GM04503 (cell line): ENCODE results near the gene SBNO2.

ENCODE experiments used
- DNase-seq: peaks from one replicate; pipeline ENCODE4 v3.0.0-alpha.2; 2012; ENCODE audit warnings: low read depth

SBNO2 gene

GRCh38 chr19:1105873-1106840 is 67.9 kb downstream of the SBNO2 start:
- no peak for DNase-seq

DNA sequence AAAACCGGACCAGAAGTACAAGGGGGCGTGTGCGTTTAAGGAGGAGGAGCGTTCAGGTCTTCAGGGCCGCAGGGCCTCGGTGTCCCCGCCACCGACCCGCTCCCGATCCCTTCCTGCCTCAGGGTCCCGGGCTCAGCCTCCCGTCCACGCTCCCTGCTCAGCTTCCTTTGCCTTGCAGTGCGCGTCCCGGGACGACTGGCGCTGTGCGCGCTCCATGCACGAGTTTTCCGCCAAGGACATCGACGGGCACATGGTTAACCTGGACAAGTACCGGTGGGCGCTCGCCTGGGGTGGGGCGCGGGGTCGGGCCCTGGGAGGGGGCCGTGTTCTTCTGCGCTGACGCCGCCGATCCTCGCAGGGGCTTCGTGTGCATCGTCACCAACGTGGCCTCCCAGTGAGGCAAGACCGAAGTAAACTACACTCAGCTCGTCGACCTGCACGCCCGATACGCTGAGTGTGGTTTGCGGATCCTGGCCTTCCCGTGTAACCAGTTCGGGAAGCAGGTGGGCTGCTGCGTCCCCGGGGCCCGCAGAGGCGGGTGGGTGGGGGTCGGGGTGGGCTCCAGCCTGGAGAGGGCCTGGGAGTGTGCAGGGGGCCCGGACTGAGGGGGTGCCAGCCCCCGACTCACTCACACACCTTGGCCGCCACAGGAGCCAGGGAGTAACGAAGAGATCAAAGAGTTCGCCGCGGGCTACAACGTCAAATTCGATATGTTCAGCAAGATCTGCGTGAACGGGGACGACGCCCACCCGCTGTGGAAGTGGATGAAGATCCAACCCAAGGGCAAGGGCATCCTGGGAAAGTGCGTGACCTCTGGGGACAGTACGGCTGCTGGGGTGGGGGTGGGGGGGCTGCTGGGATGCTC is 68.8 kb downstream of the SBNO2 start:
- DNase-seq: no peak

DNA sequence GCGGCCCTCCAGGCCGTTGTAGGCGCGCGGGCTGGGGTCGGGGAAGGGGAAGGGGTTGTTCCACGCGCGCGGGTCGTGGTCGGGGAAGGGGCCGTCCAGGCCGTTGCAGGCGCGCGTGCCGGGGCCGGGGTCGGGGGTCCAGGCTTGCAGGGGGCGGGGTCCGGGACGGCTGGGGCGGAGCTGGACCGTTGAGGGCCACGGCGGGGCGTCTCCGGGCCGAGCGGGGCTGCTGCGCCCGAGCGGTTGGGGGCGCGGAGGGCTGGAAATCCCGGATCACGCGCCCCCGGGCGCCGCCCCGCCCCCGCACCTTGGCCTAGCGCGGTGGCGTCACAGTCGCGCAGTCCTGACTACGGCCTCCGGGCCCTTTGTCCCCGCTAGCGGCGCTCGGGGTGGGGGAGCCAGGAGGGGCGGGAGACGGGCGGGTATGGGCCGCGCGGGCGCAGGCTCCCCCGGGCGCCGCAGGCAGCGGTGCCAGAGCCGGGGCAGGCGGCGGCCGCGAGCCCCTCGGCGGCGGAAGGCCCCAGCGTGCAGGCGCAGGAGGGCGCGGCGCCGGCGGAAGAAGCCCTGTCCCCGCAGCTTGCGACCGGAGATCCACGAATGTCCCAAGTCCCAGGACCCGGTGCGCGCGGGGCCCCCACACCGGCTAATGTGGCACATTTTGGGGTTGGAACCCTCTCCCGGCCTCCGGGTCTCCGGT is 69.6 kb downstream of the SBNO2 start:
- DNase-seq: no peak

DNA sequence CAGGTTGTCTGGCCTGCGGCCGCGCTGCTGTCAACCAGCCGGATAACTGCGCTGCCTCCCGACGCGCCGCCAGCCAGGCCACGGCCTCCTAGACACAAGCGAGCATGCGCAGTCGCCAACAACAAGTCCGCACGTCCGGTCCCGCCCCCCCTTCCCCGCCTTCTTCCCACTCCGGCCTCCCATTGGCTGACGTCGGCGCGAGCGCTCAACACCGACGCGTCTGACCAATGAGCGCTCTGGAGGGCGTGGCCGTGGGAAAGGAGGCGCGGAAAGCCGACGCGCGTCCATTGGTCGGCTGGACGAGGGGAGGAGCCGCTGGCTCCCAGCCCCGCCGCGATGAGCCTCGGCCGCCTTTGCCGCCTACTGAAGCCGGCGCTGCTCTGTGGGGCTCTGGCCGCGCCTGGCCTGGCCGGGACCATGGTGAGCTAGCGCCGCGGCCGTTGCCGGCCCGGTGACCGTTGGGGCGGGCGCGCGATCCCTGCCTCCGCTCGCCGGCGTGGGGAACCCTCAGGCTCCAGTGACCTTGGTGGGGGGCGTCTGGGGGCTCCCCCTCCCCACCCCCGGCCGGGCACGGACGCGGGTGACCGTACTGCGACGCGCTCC is 70.3 kb downstream of the SBNO2 start, which contains the start of gene GPX4:
Gene GPX4 (plus strand): TSS at position 287 of the 603 bp plus-strand sequence. CDS start 50 bp downstream, at position 337.
- DNase-seq: peak; percentile 91

DNA sequence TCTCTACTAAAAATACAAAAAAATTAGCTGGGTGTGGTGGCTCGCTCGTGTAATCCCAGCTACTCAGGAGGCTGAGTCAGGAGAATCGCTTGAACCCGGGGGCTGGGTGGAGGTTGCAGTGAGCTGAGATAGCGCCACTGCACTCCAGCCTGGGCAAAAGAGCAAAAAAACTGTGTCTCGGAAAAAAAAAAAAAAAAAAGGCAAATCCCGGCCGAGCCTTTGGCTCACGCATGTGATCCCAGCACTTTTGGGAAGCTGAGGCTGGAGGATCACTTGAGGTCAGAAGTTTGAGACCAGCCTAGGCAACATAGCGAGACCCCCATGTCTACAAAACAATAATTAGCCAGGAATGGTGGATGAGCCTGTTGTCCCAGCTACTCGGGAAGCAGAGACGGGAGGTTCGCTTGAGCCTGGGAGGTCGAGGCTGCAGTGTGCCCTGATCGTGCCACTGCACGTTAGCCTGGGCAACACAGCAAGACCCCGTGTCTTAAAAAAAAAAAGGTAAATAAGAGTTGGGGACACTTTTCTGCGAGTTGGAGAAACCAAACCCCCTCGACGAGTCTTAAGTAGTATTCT is 70.8 kb downstream of the SBNO2 start:
- DNase-seq: no peak

- peak; percentile 98 for DNase-seq
These were observed 71.5 kb downstream of the SBNO2 start for GRCh38 chr19:1102407-1103131.

- no peak for DNase-seq
These were observed 72.8 kb downstream of the SBNO2 start for GRCh38 chr19:1101337-1101698.

DNA sequence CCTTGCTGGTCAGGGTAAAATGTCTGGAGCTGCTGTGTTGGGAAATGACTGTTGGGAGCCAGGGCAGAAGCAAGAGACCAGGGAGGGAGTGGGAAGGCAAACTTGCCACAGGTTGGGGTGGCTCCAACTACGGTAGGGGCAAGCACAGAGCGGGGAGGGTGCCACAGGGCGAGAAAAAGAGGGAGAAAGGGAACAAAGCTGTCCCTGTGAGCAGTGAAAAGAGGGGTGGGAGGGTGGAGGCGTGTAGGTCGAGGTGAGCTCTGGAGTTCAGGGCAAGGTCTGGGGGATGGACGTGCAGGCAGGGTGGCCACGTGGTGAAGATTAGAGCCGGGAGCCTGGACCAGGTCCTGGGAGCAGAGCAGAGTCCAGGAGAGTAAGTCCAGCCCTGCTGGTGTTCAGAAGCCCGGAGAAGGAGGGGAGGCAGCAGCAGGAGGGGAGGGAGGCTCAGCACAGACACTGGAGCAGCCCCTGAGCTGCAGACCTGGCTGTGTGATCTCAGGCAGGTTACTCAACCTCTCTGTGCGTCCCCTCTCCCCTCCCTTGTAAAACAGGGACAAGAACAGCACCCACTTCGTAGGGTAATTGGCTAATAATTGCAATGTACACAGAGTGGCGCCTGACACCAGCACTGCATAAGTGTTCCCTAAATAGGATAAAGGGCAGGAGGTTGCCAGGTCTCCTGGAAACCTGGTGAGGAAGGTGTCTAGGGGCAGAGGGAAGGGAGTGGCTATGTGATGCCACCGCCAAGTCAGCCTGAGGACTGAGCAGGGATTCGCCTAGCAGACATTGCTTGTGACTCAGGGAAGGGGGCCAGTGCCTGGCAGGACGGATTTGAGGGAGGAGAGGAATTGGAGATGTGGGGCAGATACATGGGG is 75.7 kb downstream of the SBNO2 start:
- DNase-seq: no peak

DNA sequence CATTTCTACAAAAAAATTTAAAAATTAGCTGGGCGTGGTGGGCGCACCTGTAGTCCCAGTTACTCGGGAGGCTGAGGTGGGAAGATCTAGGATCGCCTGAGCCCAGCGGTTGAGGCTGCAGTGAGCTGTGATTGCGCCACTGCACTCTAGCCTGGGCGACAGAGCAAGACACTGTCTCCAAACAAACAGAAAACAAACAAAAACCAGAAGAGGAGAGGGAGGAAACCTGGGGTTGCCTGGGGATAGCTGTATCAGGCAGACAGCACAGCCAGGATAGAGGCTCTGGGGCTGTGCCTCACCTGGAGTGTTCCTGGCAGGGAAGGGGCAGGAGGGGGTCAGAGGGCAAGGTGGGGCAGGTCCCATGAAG is 76.3 kb downstream of the SBNO2 start:
- no peak for DNase-seq

DNA sequence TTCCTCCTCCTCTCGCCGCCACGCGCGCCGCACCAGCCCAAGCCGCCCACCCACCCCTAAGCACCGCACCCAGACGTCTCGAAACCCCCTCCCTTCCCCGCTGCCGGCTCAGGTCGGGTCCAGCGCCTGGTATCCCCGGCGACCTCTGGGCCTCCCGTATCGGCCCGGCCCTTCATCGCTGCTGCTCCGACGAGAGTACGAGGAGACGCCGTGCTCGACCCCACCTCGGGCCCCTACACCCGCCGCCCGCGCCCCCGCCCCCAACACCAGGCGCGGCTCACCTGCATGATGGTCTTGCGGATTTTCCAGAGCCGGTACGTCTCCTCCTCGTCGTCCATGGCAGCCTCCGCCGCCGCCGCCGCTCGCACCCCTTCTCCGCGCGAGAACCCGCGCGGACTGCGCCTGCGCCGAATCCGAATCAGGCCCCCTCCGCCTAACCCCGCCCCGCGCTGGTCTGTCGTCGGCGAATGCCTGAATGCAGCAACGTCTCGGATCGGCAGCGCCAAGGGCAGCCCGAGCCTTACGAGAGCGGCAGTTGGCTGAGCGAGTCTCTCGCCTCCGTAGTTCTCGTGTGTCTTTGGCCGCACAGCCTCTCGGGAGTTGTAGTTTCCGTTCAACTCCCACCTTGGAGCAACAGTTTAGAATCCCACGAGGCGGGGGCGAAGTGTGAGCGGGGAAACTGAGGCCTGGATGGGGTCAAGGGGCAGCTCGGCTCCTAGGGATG is 78.9 kb downstream of the SBNO2 start, which contains the start of gene POLR2E:
Gene POLR2E (minus strand): TSS at position 398 of the 724 bp plus-strand sequence. CDS start 60 bp downstream, at position 338.
- DNase-seq: peak; percentile 74

DNA sequence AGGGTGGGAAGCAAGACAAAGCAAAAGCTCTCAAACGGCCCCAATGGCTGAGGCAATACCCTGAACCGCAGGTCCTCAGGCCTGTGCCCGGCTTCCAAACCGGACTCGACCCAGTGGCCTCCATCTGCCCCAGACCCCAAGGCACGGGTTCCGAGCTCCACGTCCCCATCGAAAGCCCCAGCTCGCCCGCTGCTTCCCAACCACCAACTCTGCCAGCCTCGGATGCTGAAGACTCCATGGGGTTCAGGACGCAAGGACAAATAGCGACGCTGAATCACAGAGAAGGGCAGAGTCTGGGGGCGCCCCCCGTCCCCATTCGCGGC is 79.5 kb downstream of the SBNO2 start:
- DNase-seq: no peak

- no peak for DNase-seq
These were observed 80.1 kb downstream of the SBNO2 start for GRCh38 chr19:1093811-1094553.

- no peak for DNase-seq
These were observed 80.7 kb downstream of the SBNO2 start for GRCh38 chr19:1093330-1093729.

GRCh38 chr19:1091544-1092175 is 82.4 kb downstream of the SBNO2 start:
- no peak for DNase-seq

- DNase-seq: no peak
These were observed 83.1 kb downstream of the SBNO2 start for GRCh38 chr19:1090731-1091543.

- DNase-seq: no peak
These were observed 84.2 kb downstream of the SBNO2 start for GRCh38 chr19:1089891-1090290.
